Gastroesophageal sphincter (tissue), 4 donors: Measurements from ENCODE around the gene CKMT2. TPM values are rescaled to one million over a fixed set of nuclear protein-coding genes. Genes with fewer than 3 reads are reported as not detected.

Experiments used
- ATAC-seq: fragments of 150-250 bp; one replicate; pipeline ENCODE4 v1.9.1; 2016; ENCODE audit warnings: mild to moderate bottlenecking, moderate library complexity
- H3K27ac ChIP-seq, 4 donors: fragments of 200-600 bp; sonication (generic) in 3 of 4; 1 replicate in 3 of 4; 2 replicates in 1 of 4; pipeline ENCODE4 v1.5.1; 2016 to 2019
- H3K27me3 ChIP-seq: fragments of 200-600 bp; sonication (generic); one replicate; pipeline ENCODE4 v1.5.1; 2019
- H3K36me3 ChIP-seq, 2 donors: fragments of 200-600 bp; sonication (generic); one replicate each; pipeline ENCODE4 v1.5.1; 2019; ENCODE audit warnings: control low read depth in 1 of 2
- H3K4me1 ChIP-seq, 3 donors: fragments of 200-600 bp; sonication (generic); 1 replicate in 2 of 3; 2 replicates in 1 of 3; pipeline ENCODE4 v1.5.1; 2016 to 2019; ENCODE audit warnings: control low read depth in 2 of 3
- H3K4me3 ChIP-seq, 2 donors: fragments of 200-600 bp; sonication (generic); one replicate each; pipeline ENCODE4 v1.5.1; 2019; ENCODE audit warnings: mild to moderate bottlenecking in 1 of 2, moderate library complexity in 1 of 2
- H3K9me3 ChIP-seq, 3 donors: fragments of 200-600 bp; sonication (generic); one replicate each; pipeline ENCODE4 v1.5.1; 2017 to 2019; ENCODE audit warnings: control low read depth in 2 of 3
- EP300 ChIP-seq: sonication (generic); formaldehyde crosslinking; IDR thresholded peaks from one replicate; pipeline ENCODE4 v1.6.1; 2017; ENCODE audit warnings: antibody characterized with exemption, mild to moderate bottlenecking
- POLR2A ChIP-seq, 2 donors: fragments of 450-650 bp; IDR thresholded peaks; one replicate each; pipeline ENCODE4 v1.6.1; 2017; ENCODE audit warnings: antibody characterized with exemption in 2 of 2, mild to moderate bottlenecking in 2 of 2, moderate library complexity in 1 of 2
- POLR2AphosphoS5 ChIP-seq: sonication (generic); formaldehyde crosslinking; IDR thresholded peaks from one replicate; pipeline ENCODE4 v1.6.1; 2017; ENCODE audit warnings: antibody characterized with exemption
- WGBS, 2 donors: methylation state at CpG; one replicate each; pipeline ENCODE4 v1.1.5; 2018; ENCODE audit warnings: low coverage in 1 of 2; 5-methylcytosine and 5-hydroxymethylcytosine counted together
- total RNA-seq, 4 donors: library from RNA; depleted of rRNA; stranded (reverse); fragments of >200 nt; gene quantifications; one replicate each; pipeline ENCODE4 v1.1.0, GENCODE V29; 2016
- TF ChIP-seq, protein P1 (sequence below), 4 experiments: fragments of 200-600 bp in 2 of 4; fragments of 450-650 bp in 2 of 4; sonication (generic) in 1 of 4; IDR thresholded peaks; one replicate each; pipeline ENCODE4 v1.5.1; 2017 to 2019; ENCODE audit warnings: antibody characterized with exemption in 4 of 4, mild to moderate bottlenecking in 2 of 4, moderate library complexity in 2 of 4

CKMT2 gene
- total RNA-seq, 4 donors from 2014 or later, result 3.9 to 33.6 (median 14.2) TPM

DNA sequence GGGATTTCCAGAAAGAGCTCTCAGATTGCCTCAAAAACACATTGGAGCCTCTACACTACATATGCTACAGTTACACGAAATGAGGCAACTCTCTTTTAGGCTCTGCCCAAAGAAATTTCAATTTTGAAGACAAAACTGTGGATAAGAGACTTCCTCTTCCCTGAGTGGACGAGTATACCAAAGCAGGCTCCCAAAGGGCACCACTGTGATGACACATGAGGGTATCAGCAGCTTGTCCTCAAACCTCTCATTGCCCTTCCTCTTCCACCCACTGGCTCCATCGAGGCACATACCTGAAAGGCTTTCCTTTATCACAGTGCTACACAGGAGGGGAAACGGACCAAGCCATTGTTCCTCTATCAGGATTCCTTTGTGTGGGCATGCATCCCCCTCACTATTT, 11.3 kb downstream of the CKMT2 start:
- H3K36me3 ChIP-seq, result peaks cover 0 to 10% of the 10 kb centered on the region in 2 donors
- no peaks in the 10 kb centered on the region for H3K9me3 ChIP-seq
- peaks cover 0 to 44% (median 0%) of the 10 kb centered on the region in 3 donors for H3K4me1 ChIP-seq
- ATAC-seq, result no peak
- WGBS, 2 donors, result 95% methylated on average over 4 of the region's 4 CpGs; no CpG with 5 or more reads in 1 of the 2 donors
- no peaks in the 10 kb centered on the region for H3K27me3 ChIP-seq
- H3K27ac ChIP-seq, result no peak overlapping the region
- TF ChIP-seq, protein P1, sequence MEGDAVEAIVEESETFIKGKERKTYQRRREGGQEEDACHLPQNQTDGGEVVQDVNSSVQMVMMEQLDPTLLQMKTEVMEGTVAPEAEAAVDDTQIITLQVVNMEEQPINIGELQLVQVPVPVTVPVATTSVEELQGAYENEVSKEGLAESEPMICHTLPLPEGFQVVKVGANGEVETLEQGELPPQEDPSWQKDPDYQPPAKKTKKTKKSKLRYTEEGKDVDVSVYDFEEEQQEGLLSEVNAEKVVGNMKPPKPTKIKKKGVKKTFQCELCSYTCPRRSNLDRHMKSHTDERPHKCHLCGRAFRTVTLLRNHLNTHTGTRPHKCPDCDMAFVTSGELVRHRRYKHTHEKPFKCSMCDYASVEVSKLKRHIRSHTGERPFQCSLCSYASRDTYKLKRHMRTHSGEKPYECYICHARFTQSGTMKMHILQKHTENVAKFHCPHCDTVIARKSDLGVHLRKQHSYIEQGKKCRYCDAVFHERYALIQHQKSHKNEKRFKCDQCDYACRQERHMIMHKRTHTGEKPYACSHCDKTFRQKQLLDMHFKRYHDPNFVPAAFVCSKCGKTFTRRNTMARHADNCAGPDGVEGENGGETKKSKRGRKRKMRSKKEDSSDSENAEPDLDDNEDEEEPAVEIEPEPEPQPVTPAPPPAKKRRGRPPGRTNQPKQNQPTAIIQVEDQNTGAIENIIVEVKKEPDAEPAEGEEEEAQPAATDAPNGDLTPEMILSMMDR (IDR thresholded peaks at IDR 0.05), result no peak
- no peak for TF ChIP-seq POLR2A (IDR thresholded peaks at IDR 0.05)
- no peak for TF ChIP-seq POLR2AphosphoS5
- no peak for TF ChIP-seq EP300
- no peak overlapping the region for H3K4me3 ChIP-seq

DNA sequence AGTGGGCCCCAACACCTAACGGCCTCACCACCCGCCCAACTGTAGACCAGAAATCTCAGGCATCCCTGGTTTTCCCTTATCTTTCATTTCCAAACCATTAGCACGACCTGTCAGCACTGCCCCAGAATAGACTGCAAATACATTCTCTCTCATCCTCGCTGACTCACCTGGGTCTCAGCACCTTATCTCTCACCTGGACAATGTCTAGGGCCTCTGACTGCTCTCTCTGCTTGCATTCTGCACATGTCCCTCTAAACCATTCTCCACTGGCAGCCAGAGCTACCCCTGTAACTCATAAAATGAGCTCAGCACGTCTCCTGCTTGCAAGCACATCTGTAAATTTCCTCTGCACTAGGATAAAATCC, 12.7 kb downstream of the CKMT2 start:
- TF ChIP-seq, protein P1 (IDR thresholded peaks at IDR 0.05), result no peak
- no peak for TF ChIP-seq EP300
- no peak for TF ChIP-seq POLR2AphosphoS5
- no peak for TF ChIP-seq POLR2A (IDR thresholded peaks at IDR 0.05)
- Histone ChIP-seq H3K36me3 (peaks cover 0 to 16% of the 10 kb centered on the region in 2 donors), H3K4me1 (peaks cover 0 to 36% (median 0%) of the 10 kb centered on the region in 3 donors), H3K4me3 (no peak overlapping the region), H3K9me3 (no peaks in the 10 kb centered on the region), H3K27me3 (no peaks in the 10 kb centered on the region), H3K27ac (no peak overlapping the region)
- 78 to 88% methylated on average over 3 to 5 of the region's 5 CpGs for WGBS, 2 donors
- ATAC-seq, result no peak

DNA sequence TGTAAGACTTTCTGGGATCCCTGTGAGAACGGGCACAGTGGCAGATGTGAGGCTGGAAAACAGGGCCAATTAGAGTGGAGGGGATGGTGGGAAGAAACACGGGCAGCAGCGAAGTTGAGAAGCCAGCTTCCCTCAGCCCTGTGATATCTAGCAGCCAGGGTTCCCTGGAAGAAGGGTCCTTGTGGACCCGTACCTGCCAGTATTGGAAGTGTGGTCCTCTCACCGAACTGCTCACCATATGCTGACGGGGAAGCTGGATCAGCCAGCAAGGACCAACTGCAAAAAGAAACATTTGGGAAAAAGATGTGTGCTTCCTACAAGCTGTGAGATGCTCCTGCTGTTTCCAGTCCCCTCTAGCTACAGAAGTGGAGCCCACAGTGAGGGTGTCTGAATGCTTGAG, 13.6 kb downstream of the CKMT2 start:
- TF ChIP-seq EP300 (no peak), POLR2AphosphoS5 (no peak), POLR2A (IDR thresholded peaks at IDR 0.05) (no peak)
- TF ChIP-seq, protein P1 (IDR thresholded peaks at IDR 0.05), result no peak
- Histone ChIP-seq H3K36me3 (peaks cover 0 to 21% of the 10 kb centered on the region in 2 donors), H3K27ac (peak overlapping the region in 1 of 4 donors; percentile 2), H3K9me3 (no peaks in the 10 kb centered on the region), H3K4me1 (peaks cover 0 to 36% (median 0%) of the 10 kb centered on the region in 3 donors), H3K27me3 (no peaks in the 10 kb centered on the region), H3K4me3 (no peak overlapping the region)
- 76 to 77% methylated on average over 4 to 5 of the region's 6 CpGs for WGBS, 2 donors
- ATAC-seq, result no peak

DNA sequence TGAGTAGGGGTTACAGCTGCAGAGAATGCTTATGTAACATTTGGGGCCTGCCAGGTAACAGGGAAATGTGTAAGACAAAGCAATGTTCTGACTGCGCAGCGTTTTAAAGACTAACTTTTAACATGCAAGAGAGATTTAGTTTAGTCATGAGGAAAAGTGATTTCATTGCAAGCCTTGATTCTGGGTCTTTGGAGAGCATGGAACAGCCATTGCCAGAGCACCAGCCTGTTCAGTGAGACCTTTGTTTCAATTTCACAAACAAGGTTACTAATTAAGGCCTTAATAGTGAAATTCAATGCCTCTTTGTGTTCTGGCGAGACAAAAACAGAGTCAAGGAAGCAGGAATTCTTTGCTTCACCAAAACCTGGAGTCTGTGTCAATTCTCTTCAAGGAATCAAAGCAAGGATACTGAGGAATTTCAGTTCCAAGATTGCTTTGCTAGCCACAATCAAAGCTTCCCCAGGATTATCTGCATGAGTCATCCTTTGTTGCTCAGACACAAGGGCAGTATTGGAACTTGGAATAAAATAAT, 14.4 kb downstream of the CKMT2 start:
- no peak overlapping the region for H3K4me3 ChIP-seq
- no peaks in the 10 kb centered on the region for H3K27me3 ChIP-seq
- no peak overlapping the region for H3K27ac ChIP-seq
- TF ChIP-seq POLR2A (IDR thresholded peaks at IDR 0.05), result no peak
- TF ChIP-seq EP300, result no peak
- no peak for TF ChIP-seq POLR2AphosphoS5
- TF ChIP-seq, protein P1 (IDR thresholded peaks at IDR 0.05), result no peak
- WGBS, 2 donors, result 58 to 71% methylated on average over 2 to 3 of the region's 3 CpGs
- peaks cover 0 to 28% of the 10 kb centered on the region in 2 donors for H3K36me3 ChIP-seq
- ATAC-seq, result no peak
- no peaks in the 10 kb centered on the region for H3K9me3 ChIP-seq
- peaks cover 0 to 36% (median 0%) of the 10 kb centered on the region in 3 donors for H3K4me1 ChIP-seq

- ATAC-seq, result no peak
- peaks cover 0 to 45% of the 10 kb centered on the region in 2 donors for H3K36me3 ChIP-seq
- H3K27me3 ChIP-seq, result no peaks in the 10 kb centered on the region
- 92 to 94% methylated on average over 2 to 4 of the region's 4 CpGs for WGBS, 2 donors
- no peak overlapping the region for H3K4me3 ChIP-seq
- H3K9me3 ChIP-seq, result no peaks in the 10 kb centered on the region
- no peak for TF ChIP-seq POLR2AphosphoS5
- TF ChIP-seq POLR2A (IDR thresholded peaks at IDR 0.05), result no peak
- no peak for TF ChIP-seq EP300
- TF ChIP-seq, protein P1 (IDR thresholded peaks at IDR 0.05), result no peak
- peaks cover 0 to 36% (median 0%) of the 10 kb centered on the region in 3 donors for H3K4me1 ChIP-seq
- H3K27ac ChIP-seq, result no peak overlapping the region
Measured at GRCh38 chr5:81249240-81249639, 16.1 kb downstream of the CKMT2 start.
